DOHH2 (cell line): ENCODE results near the gene HOXB3.

Source experiments
- H3F3A ChIP-seq: fragments of 200-600 bp; sonication (generic), shearing (Covaris generic); 2 replicates; pipeline ENCODE4 v1.6.0; 2016; ENCODE audit warnings: antibody characterized with exemption, mild to moderate bottlenecking; ENCODE audit not compliant: control insufficient read depth, insufficient read depth
- H3K27ac ChIP-seq: fragments of 200-600 bp; sonication (generic); 2 replicates; pipeline ENCODE4 v1.5.1; 2014; ENCODE audit warnings: low read depth, mild to moderate bottlenecking, low read length, moderate library complexity
- H3K27me3 ChIP-seq: fragments of 200-600 bp; sonication (generic); 2 replicates; pipeline ENCODE4 v1.6.1; 2014; ENCODE audit warnings: mild to moderate bottlenecking, low read length, mixed read lengths; ENCODE audit not compliant: control insufficient read depth
- H3K36me3 ChIP-seq: fragments of 200-600 bp; sonication (generic); 2 replicates; pipeline ENCODE4 v1.6.1; 2014; ENCODE audit warnings: mild to moderate bottlenecking, low read length, moderate library complexity, mixed read lengths; ENCODE audit not compliant: control insufficient read depth
- H3K4me1 ChIP-seq: fragments of 200-600 bp; sonication (generic); 2 replicates; pipeline ENCODE4 v1.6.1; 2014; ENCODE audit warnings: mild to moderate bottlenecking, low read length, mixed read lengths; ENCODE audit not compliant: control insufficient read depth
- H3K4me2 ChIP-seq: fragments of 200-600 bp; sonication (generic); 2 replicates; pipeline ENCODE4 v1.6.0; 2014; ENCODE audit warnings: mild to moderate bottlenecking, low read length, moderate library complexity
- H3K4me3 ChIP-seq: fragments of 200-600 bp; sonication (generic); 2 replicates; pipeline ENCODE4 v1.5.1; 2014; ENCODE audit warnings: mild to moderate bottlenecking, low read length, mixed read lengths
- H3K79me2 ChIP-seq: fragments of 200-600 bp; sonication (generic); 2 replicates; pipeline ENCODE4 v1.6.1; 2014; ENCODE audit warnings: mild to moderate bottlenecking, low read length, mixed read lengths; ENCODE audit not compliant: control insufficient read depth
- H3K9me2 ChIP-seq: fragments of 200-600 bp; sonication (generic); replicated peaks from 2 replicates; pipeline ENCODE4 v1.6.1; 2014; ENCODE audit warnings: mild to moderate bottlenecking, low read length, mixed read lengths; ENCODE audit not compliant: control insufficient read depth
- H3K9me3 ChIP-seq: fragments of 200-600 bp; sonication (generic); 2 replicates; pipeline ENCODE4 v1.6.1; 2014; ENCODE audit warnings: antibody characterized with exemption, low read length, mixed read lengths; ENCODE audit not compliant: control insufficient read depth, insufficient read depth
- H4K20me1 ChIP-seq: fragments of 200-600 bp; sonication (generic); 2 replicates; pipeline ENCODE4 v1.6.0; 2014; ENCODE audit warnings: low read depth, mild to moderate bottlenecking, antibody characterized with exemption, low read length, moderate library complexity; ENCODE audit not compliant: control insufficient read depth, insufficient read depth
- CTCF ChIP-seq: fragments of 200-600 bp; sonication (generic); IDR thresholded peaks from one replicate; pipeline ENCODE4 v1.5.1; 2014; ENCODE audit warnings: antibody characterized with exemption, mild to moderate bottlenecking, low read depth, low read length; ENCODE audit not compliant: poor library complexity, severe bottlenecking
- EZH2phosphoT487 ChIP-seq: fragments of 200-600 bp; sonication (generic); IDR thresholded peaks from 2 replicates; pipeline ENCODE4 v1.6.1; 2017; ENCODE audit warnings: borderline replicate concordance, mild to moderate bottlenecking, antibody characterized with exemption, low read length, moderate library complexity, mixed read lengths

HOXB3 gene

DNA sequence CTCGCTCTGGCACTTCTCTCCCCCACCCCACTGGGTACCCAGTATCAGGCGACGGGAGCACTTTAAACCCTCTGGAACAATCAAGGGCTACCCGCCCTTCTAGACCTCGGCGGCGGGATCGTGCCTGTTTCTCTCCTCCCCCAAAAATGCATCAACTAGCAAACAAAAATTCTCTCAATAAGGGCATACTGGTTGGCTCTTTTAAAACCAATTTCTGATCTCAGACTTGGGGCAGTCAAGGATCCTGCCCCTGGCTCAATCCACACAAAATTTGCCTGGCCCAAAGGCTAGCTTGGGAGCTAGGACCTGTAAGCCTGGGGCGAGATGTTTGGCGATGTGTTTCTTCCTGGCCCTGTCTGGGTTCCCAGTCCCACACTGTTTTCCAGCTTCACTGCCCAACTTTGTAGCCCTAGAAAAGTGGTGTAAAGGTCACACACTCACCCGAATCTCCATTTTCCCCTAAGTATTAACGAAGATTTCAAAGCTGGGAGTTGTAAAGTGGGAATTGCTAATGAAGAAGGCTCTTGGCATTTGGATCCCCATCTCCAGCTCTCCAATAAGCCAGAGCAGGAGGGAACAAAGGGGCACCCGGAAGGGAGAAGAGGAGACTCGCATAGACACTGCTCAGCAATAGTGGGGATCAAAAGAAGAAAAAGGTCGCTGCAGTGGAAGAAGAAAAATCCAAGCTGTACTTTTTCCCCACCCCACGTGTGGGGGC, 30.8 kb downstream of the HOXB3 start:
- H3K79me2 ChIP-seq, result no peaks in the 10 kb centered on the region
- H3K9me3 ChIP-seq, result no peaks in the 10 kb centered on the region
- no peaks in the 10 kb centered on the region for H4K20me1 ChIP-seq
- H3K27me3 ChIP-seq, result peaks cover 3% of the 10 kb centered on the region; the same call in 1 of the 2 replicates
- no peak overlapping the region for H3K27ac ChIP-seq
- H3K4me2 ChIP-seq, result no peak overlapping the region
- no peaks in the 10 kb centered on the region for H3K4me1 ChIP-seq
- H3K9me2 ChIP-seq, result no peaks in the 10 kb centered on the region
- no peaks in the 10 kb centered on the region for H3F3A ChIP-seq
- H3K4me3 ChIP-seq, result no peak overlapping the region
- H3K36me3 ChIP-seq, result no peaks in the 10 kb centered on the region
- no peak for TF ChIP-seq CTCF
- TF ChIP-seq EZH2phosphoT487, result no peak

- H3K9me3 ChIP-seq, result no peaks in the 10 kb centered on the region
- H3K79me2 ChIP-seq, result no peaks in the 10 kb centered on the region
- H3K4me1 ChIP-seq, result no peaks in the 10 kb centered on the region
- H3K9me2 ChIP-seq, result no peaks in the 10 kb centered on the region
- H4K20me1 ChIP-seq, result no peaks in the 10 kb centered on the region
- TF ChIP-seq CTCF, result no peak
- no peak for TF ChIP-seq EZH2phosphoT487
- H3K4me3 ChIP-seq, result no peak overlapping the region
- H3K27ac ChIP-seq, result no peak overlapping the region
- H3K27me3 ChIP-seq, result peaks cover 3% of the 10 kb centered on the region; the same call in 1 of the 2 replicates
- no peak overlapping the region for H3K4me2 ChIP-seq
- H3F3A ChIP-seq, result no peaks in the 10 kb centered on the region
- no peaks in the 10 kb centered on the region for H3K36me3 ChIP-seq
These were observed 31.3 kb downstream of the HOXB3 start for GRCh38 chr17:48558831-48559121.

- Histone ChIP-seq H3K9me2 (no peaks in the 10 kb centered on the region), H3K36me3 (no peaks in the 10 kb centered on the region), H4K20me1 (no peaks in the 10 kb centered on the region), H3F3A (no peaks in the 10 kb centered on the region), H3K4me1 (no peaks in the 10 kb centered on the region), H3K9me3 (no peaks in the 10 kb centered on the region), H3K79me2 (no peaks in the 10 kb centered on the region), H3K27me3 (peaks cover 3% of the 10 kb centered on the region; the same call in 1 of the 2 replicates), H3K4me3 (no peak overlapping the region), H3K27ac (no peak overlapping the region), H3K4me2 (no peak overlapping the region)
- TF ChIP-seq CTCF (no peak), EZH2phosphoT487 (no peak)
These were observed 31.8 kb downstream of the HOXB3 start for GRCh38 chr17:48558057-48558830.
